Naive thymus-derived CD8-positive, alpha-beta T cell (primary cell): ENCODE data around the gene ITSN1. TPM values are rescaled to one million over a fixed set of nuclear protein-coding genes. Genes with fewer than 3 reads are reported as not detected.

Experiments
- ATAC-seq, 2 donors: fragments of 150-1000 bp; cut with Tn5 transposase in 1 of 2; sonication (Bioruptor Pico), chemical (Tn5 transposase) in 1 of 2; 1 replicate in 1 of 2; 2 replicates in 1 of 2; pipeline ENCODE4 v1.10.0; 2021; ENCODE audit warnings: mild to moderate bottlenecking in 2 of 2, moderate library complexity in 2 of 2
- POLR2A ChIA-PET: fragments of 350-600 bp; sonication (Branson Sonifier 250); formaldehyde crosslinking; loops from one replicate; lab custom pipeline; 2021; ENCODE audit warnings: antibody characterized with exemption; lab: Charles Lee
- DNase-seq, 10 donors: peaks; one replicate each; pipeline versions ENCODE4 v3.0.0 to v3.0.0-alpha.2; 2020 to 2022
- H3K27ac Mint-ChIP-seq, 10 donors: one replicate each; pipeline ENCODE4 v1.8.0; 2020 to 2022; ENCODE audit warnings: mild to moderate bottlenecking in 10 of 10, mixed read lengths in 10 of 10, moderate library complexity in 4 of 10, inconsistent platforms in 1 of 10
- H3K27me3 Mint-ChIP-seq, 5 donors: one replicate each; pipeline ENCODE4 v1.8.0; 2021 to 2022; ENCODE audit warnings: mixed read lengths in 5 of 5
- H3K36me3 Mint-ChIP-seq, 3 donors: one replicate each; pipeline ENCODE4 v1.8.0; 2020 to 2022; ENCODE audit warnings: mixed read lengths in 3 of 3, mild to moderate bottlenecking in 2 of 3, inconsistent platforms in 1 of 3
- H3K4me1 Mint-ChIP-seq, 4 donors: one replicate each; pipeline ENCODE4 v1.8.0; 2021 to 2022; ENCODE audit warnings: mixed read lengths in 4 of 4
- H3K4me3 Mint-ChIP-seq, 10 donors: one replicate each; pipeline ENCODE4 v1.8.0; 2020 to 2022; ENCODE audit warnings: mild to moderate bottlenecking in 10 of 10, mixed read lengths in 10 of 10, moderate library complexity in 6 of 10, inconsistent platforms in 1 of 10
- H3K9me3 Mint-ChIP-seq, 9 donors: one replicate each; pipeline ENCODE4 v1.8.0; 2020 to 2022; ENCODE audit warnings: mixed read lengths in 9 of 9, mild to moderate bottlenecking in 3 of 9, inconsistent platforms in 1 of 9, moderate library complexity in 1 of 9
- polyA plus RNA-seq, 3 donors: library from polyadenylated mRNA; unstranded; fragments of 300-500 nt; fragmentation: Illumina TruSeq; gene quantifications; one replicate each; pipeline ENCODE4 v1.2.3, GENCODE V29; 2021
- total RNA-seq, 8 experiments: library from RNA in 2 of 8; stranded (reverse) in 2 of 8; gene quantifications; one replicate each; pipeline ENCODE4 v1.2.3 and lab custom pipeline; 2021 to 2026

Gene ITSN1
- total and polyA plus RNA-seq, 5 experiments from 2014 or later = 0.15 to 4.3 (median 0.88) TPM

DNA sequence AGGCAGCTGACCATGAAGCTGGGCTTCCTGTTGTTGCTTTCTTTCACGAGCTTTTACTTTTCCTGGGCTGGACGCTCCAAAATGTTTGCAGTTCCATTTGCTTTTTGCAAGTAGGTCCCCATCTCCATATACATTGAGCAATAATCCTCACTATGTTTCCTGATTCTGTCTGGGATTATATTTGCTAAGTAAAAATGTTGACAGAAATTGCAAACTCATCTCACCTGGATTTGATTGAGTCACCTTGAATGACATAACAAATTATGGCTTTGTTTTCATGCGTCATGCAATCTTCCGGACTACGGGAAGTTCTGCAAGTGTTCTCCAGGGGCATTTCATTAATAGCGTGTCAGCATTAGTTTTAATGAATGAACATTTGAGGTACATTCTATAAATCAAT is 254.4 kb downstream of the ITSN1 start:
- Mint-ChIP-seq H3K4me1 (peaks cover 11 to 18% (median 14%) of the 10 kb centered on the region in 4 donors), H3K27me3 (peaks cover 0 to 6% (median 0%) of the 10 kb centered on the region in 5 donors), H3K4me3 (no peak overlapping the region), H3K27ac (no peak overlapping the region), H3K36me3 (peaks cover 0 to 9% (median 2%) of the 10 kb centered on the region in 3 donors), H3K9me3 (no peaks in the 10 kb centered on the region)
- POLR2A ChIA-PET = no interaction called here
- DNase-seq (no peak), ATAC-seq (no peak)

DNA sequence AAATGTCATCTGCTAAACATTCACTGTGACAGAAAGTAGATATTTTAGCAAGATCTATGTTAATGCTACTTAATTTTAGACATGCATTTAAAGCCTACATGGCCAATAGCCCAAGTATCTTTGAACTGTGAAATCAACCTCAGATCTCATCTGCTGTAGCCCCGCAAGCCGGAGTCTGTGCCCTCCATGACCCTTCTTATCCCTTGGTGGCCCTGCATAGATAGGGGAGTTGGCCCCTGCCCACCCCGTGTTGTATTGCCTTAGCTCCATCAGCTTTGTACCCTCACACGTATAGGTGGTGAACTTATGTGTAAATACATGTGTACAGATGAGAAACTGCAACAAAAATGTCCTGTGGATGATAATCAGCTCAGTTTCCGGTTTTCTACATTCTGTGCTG is 254.8 kb downstream of the ITSN1 start:
- H3K4me3 Mint-ChIP-seq = peak overlapping the region in 1 of 10 donors; percentile 15
- H3K27me3 Mint-ChIP-seq = peaks cover 0 to 6% (median 0%) of the 10 kb centered on the region in 5 donors
- H3K4me1 Mint-ChIP-seq = peaks cover 12 to 18% (median 14%) of the 10 kb centered on the region in 4 donors
- peaks cover 0 to 12% (median 4%) of the 10 kb centered on the region in 3 donors for H3K36me3 Mint-ChIP-seq
- POLR2A ChIA-PET = no interaction called here
- no peak overlapping the region for H3K27ac Mint-ChIP-seq
- ATAC-seq = no peak
- DNase-seq = no peak
- H3K9me3 Mint-ChIP-seq = no peaks in the 10 kb centered on the region

DNA sequence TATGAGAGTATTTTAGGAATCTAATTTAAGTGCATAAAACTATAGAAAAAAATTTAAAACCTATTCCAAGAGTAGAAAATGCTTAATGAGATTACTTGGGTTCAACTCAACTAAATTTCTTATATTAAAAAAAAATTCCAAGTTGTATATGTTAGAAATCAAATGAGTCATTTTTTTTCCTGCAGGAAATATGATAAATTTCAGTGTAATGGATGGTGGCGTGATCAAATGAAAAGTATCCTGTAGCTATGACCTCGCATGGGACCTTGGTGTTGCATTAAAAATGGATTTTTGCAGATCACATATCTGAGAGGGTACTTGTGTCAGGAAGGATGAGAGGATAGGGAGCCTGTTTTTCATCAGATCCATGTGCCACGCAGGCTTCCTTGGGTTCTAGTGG is 255.4 kb downstream of the ITSN1 start:
- ATAC-seq = no peak
- Mint-ChIP-seq H3K36me3 (peaks cover 0 to 18% (median 8%) of the 10 kb centered on the region in 3 donors), H3K4me1 (peaks cover 12 to 18% (median 15%) of the 10 kb centered on the region in 4 donors), H3K27me3 (peaks cover 0 to 6% (median 0%) of the 10 kb centered on the region in 5 donors), H3K4me3 (no peak overlapping the region), H3K9me3 (no peaks in the 10 kb centered on the region), H3K27ac (no peak overlapping the region)
- POLR2A ChIA-PET = no interaction called here
- no peak for DNase-seq

DNA sequence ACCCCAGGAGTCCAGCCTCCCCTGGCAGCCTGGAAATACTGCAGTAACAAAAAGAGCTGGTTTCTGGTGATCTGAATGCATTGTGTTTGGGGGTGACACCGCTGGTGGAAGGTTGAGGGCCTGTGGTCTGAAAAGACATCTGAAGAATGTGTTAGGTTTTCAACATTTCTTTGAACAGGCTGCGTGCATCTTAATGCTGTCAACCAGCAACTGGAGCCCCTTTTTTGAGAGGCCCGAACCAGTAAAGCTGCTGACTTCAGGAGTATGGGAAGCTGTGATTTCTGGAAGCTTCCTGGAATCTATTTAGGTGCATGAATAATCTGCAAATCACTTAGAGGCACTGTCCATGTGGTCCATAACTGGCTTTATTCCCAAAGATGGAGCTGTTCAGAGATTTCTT is 256.3 kb downstream of the ITSN1 start:
- H3K36me3 Mint-ChIP-seq = peaks cover 0 to 26% (median 13%) of the 10 kb centered on the region in 3 donors
- ATAC-seq (no peak), DNase-seq (no peak)
- POLR2A ChIA-PET = no interaction called here
- peaks cover 12 to 18% (median 15%) of the 10 kb centered on the region in 4 donors for H3K4me1 Mint-ChIP-seq
- H3K27me3 Mint-ChIP-seq = peaks cover 0 to 6% (median 0%) of the 10 kb centered on the region in 5 donors
- no peak overlapping the region for H3K4me3 Mint-ChIP-seq
- no peaks in the 10 kb centered on the region for H3K9me3 Mint-ChIP-seq
- H3K27ac Mint-ChIP-seq = no peak overlapping the region

DNA sequence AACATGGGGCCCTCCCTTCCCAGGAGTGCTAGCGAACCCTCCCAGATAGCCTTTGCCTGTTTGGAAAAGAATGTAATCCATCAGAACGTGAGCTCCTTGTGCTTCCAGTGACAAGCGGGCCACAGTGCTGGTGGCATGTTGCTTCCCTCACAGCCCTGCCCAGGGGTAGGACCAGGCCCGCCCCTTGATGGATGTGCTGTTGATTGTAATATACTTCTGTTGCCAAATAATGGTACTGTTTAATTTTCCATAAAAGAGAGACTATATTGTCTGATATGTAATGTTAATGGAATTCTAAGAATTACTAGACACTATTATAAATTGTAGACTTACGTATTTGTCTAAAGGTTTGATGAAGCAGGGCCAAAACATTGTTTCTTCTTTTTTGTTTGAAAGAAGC is 256.9 kb downstream of the ITSN1 start:
- ATAC-seq (no peak), DNase-seq (no peak)
- no peaks in the 10 kb centered on the region for H3K9me3 Mint-ChIP-seq
- H3K36me3 Mint-ChIP-seq = peaks cover 0 to 29% (median 13%) of the 10 kb centered on the region in 3 donors
- no peak overlapping the region for H3K27ac Mint-ChIP-seq
- peaks cover 0 to 6% (median 0%) of the 10 kb centered on the region in 5 donors for H3K27me3 Mint-ChIP-seq
- no peak overlapping the region for H3K4me3 Mint-ChIP-seq
- H3K4me1 Mint-ChIP-seq = peaks cover 12 to 15% (median 14%) of the 10 kb centered on the region in 4 donors
- POLR2A ChIA-PET = no interaction called here

DNA sequence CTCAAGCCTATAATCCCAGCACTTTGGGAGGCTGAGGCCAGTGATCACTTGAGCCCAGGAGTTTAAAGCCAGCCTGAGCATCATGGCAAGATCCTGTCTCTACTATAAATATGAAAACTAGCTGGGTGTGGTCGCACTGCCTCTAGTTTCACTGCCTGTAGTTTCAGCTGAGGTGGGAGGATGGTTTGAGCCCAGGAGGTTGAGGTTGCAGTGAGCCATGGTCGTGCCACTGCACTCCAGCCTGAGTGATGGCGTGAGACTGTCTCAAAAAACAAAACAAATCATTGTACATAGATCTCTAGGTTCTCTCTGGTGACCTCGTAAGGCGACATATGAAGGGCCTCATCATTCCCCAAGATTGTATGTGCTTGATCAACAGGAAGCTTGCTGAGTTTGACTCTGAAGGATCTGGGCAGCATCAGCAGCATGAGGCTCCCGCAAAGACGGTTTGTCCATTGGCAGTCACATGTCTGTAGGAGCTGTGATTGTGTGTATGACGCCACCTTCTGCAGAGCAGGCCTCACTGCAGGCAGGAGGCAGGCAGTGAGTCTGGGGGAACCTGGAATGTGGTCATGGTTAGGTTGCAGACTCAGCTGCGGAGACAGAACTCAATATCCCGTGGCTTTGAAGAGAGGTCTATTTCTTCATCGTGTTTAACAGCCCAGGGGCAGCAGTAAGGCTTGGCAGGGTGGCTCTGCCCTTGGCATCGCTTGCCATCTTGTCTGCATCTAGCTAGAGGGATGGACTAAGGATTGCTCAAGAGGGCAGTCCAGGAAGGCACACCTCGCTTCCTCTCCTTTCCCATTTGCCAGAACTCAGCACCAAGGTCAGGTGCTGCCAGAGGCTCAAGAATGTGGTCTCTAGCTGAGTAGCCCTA is 259.3 kb downstream of the ITSN1 start:
- POLR2A ChIA-PET = interaction anchor here (0.9 kb wide), 1 partner anchor 11 kb away, joined by 3 read pairs; no protein-coding TSS in a partner anchor
- peaks cover 0 to 7% (median under 1%) of the 10 kb centered on the region in 4 donors for H3K4me1 Mint-ChIP-seq
- H3K27ac Mint-ChIP-seq = peak overlapping the region in 7 of 10 donors; percentile 19 to 81 (median 51)
- no peaks in the 10 kb centered on the region for H3K27me3 Mint-ChIP-seq
- H3K4me3 Mint-ChIP-seq = no peak overlapping the region
- H3K9me3 Mint-ChIP-seq = no peaks in the 10 kb centered on the region
- DNase-seq (peak in 1 of 10 donors; percentile 19), ATAC-seq (peak in 1 of 2 donors; percentile 59)
- H3K36me3 Mint-ChIP-seq = peaks cover 0 to 52% (median 16%) of the 10 kb centered on the region in 3 donors

DNA sequence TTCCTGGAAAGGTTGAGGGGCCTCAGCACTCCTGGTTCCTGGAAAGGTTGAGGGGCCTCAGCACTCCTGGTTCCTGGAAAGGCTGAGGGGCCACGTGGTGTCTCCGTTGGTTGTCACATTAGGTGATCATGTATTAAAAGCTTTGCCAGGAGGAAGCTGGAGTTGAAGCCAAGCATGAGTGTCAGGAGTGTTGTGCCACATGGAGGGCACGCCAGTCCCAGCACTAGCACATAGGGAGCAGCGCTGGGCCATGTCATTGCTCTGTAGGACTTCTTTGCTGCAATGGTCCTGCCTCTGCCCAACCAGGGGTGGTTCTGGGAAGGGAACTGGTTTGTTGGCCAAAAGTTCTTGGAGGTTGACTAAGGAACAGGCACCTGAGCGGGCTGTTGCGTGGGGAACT is 260.0 kb downstream of the ITSN1 start:
- DNase-seq (no peak), ATAC-seq (no peak)
- no peak overlapping the region for H3K4me3 Mint-ChIP-seq
- no peaks in the 10 kb centered on the region for H3K9me3 Mint-ChIP-seq
- POLR2A ChIA-PET = no interaction called here
- H3K36me3 Mint-ChIP-seq = peaks cover 0 to 59% (median 22%) of the 10 kb centered on the region in 3 donors
- H3K27ac Mint-ChIP-seq = peak overlapping the region in 3 of 10 donors; percentile 12 to 51 (median 34)
- H3K4me1 Mint-ChIP-seq = peaks cover 0 to 7% (median under 1%) of the 10 kb centered on the region in 4 donors
- H3K27me3 Mint-ChIP-seq = no peaks in the 10 kb centered on the region

DNA sequence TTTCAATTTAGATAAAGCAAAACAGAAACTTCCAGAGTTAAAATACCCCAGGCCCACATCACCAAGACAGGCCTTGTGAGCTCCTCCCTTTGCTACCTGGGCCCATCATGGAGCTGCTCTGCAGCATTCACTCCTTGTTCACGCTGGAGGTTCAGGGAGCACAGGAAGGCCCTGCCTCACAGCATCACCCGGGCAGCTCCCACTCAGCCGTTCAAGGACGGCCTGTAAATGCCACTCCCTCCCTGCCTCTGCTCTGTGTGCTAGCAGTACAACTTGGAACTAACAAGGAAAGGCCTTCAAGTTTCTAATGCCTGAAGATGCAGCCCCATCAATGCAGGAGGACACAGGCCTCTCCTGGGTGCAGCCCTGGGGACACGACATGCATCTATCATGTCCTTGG is 261.7 kb downstream of the ITSN1 start:
- Mint-ChIP-seq H3K27ac (peak overlapping the region in 1 of 10 donors; percentile 74), H3K4me3 (no peak overlapping the region), H3K36me3 (peaks cover 0 to 76% (median 24%) of the 10 kb centered on the region in 3 donors), H3K4me1 (peaks cover 0 to 7% (median under 1%) of the 10 kb centered on the region in 4 donors), H3K9me3 (no peaks in the 10 kb centered on the region), H3K27me3 (no peaks in the 10 kb centered on the region)
- DNase-seq (no peak), ATAC-seq (no peak)
- POLR2A ChIA-PET = no interaction called here

DNA sequence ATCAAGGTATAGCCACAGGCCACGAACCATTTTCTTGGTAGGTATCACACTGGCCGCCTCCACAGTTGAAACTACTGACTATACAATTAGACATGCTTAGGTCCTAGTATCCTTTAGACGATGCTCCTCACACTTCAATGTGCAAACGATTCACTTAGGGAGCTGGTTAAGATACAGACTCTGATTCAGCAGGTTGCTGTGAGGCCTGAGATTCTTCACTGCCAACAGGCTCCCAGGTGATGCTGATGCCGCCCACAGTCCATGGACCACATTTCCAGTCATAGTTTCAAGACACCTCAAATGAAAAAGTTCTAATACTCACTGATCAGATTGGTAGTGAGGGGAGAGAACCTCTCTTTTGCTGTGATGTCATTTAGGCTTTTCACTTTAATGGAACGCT is 266.5 kb downstream of the ITSN1 start:
- POLR2A ChIA-PET = no interaction called here
- H3K4me1 Mint-ChIP-seq = peaks cover 12 to 23% (median 17%) of the 10 kb centered on the region in 4 donors
- H3K36me3 Mint-ChIP-seq = peaks cover 5 to 89% (median 19%) of the 10 kb centered on the region in 3 donors
- H3K4me3 Mint-ChIP-seq = no peak overlapping the region
- no peak for ATAC-seq
- DNase-seq = no peak
- H3K9me3 Mint-ChIP-seq = no peaks in the 10 kb centered on the region
- H3K27ac Mint-ChIP-seq = no peak overlapping the region
- no peaks in the 10 kb centered on the region for H3K27me3 Mint-ChIP-seq

DNA sequence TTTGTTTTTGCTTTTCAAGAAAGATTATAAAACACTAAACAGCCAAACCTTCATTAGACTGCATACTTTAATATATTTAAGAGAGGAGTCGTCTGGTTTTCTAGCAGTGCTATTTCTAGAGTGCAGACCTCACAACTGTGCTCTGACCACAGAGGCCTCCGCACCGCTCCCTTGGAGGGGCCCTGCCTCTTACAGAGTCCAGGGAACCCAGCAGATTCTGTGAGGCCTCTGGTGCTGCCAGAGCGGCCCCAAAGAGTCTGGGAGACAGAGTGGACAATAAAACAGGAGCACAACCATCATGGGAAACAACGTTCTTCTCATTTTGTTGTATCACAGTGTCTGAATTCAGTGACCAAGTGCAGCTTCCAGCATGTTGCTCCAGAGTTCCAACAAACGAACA is 267.5 kb downstream of the ITSN1 start:
- Mint-ChIP-seq H3K4me1 (peaks cover 13 to 30% (median 26%) of the 10 kb centered on the region in 4 donors), H3K4me3 (no peak overlapping the region), H3K27me3 (no peaks in the 10 kb centered on the region), H3K27ac (no peak overlapping the region), H3K9me3 (no peaks in the 10 kb centered on the region), H3K36me3 (peaks cover 5 to 81% (median 19%) of the 10 kb centered on the region in 3 donors)
- POLR2A ChIA-PET = no interaction called here
- no peak for ATAC-seq
- no peak for DNase-seq

DNA sequence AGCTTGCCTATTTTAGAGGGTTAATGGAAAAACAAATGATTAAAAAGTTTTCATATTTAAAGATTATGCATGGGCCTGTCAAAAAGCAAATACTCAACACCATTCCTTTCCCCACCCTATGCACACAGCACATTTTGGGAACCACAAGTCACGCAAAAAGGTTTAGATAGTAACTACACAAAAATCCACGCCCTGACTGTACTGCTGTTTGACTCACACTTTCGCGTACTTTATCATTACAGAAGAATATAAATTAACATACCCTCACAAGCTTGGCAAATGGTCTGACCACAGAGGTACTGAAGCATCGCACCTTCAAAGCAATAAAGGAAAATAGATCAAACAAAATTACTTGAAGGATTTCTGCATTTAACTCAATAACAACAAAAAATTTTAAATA is 271.9 kb downstream of the ITSN1 start:
- peak overlapping the region in 7 of 10 donors; percentile 1 to 99 (median 42) for H3K27ac Mint-ChIP-seq
- H3K4me3 Mint-ChIP-seq = peak overlapping the region; percentile 53 to 99 (median 98)
- ATAC-seq = no peak
- H3K36me3 Mint-ChIP-seq = peaks cover 5 to 38% (median 7%) of the 10 kb centered on the region in 3 donors
- no peaks in the 10 kb centered on the region for H3K27me3 Mint-ChIP-seq
- no peak for DNase-seq
- POLR2A ChIA-PET = interaction anchor here (1.8 kb wide), 1 partner anchor 20 kb away, joined by 4 read pairs; no protein-coding TSS in a partner anchor
- no peaks in the 10 kb centered on the region for H3K9me3 Mint-ChIP-seq
- peaks cover 18 to 47% (median 40%) of the 10 kb centered on the region in 4 donors for H3K4me1 Mint-ChIP-seq

DNA sequence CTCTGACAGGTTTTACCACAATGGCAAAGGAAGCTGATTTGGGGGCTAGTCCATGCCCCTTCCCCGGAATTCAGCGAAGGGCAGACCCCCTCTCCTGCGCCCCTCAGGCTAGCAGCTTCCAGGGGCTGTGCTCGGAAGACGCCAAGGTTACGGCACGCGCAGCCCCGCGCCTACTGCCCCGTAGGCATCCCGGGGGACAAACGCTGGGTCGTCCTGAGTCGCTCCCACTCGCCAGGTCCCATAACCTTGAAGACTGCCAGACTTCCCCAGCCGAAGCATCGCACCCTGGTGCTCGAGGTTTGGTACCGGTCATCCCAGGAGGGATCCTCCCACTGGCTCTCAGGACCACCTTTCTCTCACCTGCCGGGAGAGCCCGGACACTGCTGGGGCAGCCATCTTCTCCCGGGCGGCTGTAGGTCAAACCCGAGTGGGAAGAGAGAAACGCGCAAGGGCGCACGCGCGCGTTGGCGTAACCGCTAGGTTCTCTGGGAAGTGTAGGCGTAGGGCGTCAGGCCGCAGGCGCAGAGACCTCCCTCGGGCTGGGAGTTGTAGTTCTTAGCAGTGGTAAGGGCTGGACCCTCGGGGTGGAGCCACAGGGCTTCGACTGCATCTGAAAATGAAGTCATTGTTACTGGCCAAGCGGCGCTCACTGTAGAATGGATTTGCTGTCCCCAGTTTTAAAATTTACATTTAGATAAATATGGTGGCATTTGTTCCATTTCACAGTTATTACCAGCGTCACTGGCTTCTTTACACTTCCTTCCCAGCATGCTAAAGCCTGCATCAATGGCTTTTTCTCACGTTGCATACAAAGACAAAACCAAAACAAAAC is 273.3 kb downstream of the ITSN1 start, which contains the start of gene ATP5PO:
Gene ATP5PO, minus strand, starts transcription at position 437 of the 832 bp plus-strand sequence. Its CDS starts 41 bp downstream, at position 396.
- Mint-ChIP-seq H3K9me3 (no peaks in the 10 kb centered on the region), H3K27me3 (no peaks in the 10 kb centered on the region), H3K4me3 (peak within 1 kb of the TSS; percentile 97 to 99 (median 98)), H3K36me3 (peaks cover under 1 to 24% (median 5%) of the 10 kb centered on the region in 3 donors), H3K27ac (peak within 1 kb of the TSS; percentile 96 to 99 (median 98)), H3K4me1 (peaks cover 12 to 41% (median 36%) of the 10 kb centered on the region in 4 donors)
- POLR2A ChIA-PET = interaction anchor here (0.6 to 1.8 kb wide), 4 partner anchors 18 to 283 kb away, joined by 3 to 4 read pairs (median 4); no protein-coding TSS in a partner anchor
- DNase-seq (peak; percentile 90 to 97 (median 95)), ATAC-seq (peak; percentile 99)
